Esophagus muscularis mucosa (tissue), 4 donors: ENCODE results near the gene PLEKHA8. TPM values are rescaled to one million over a fixed set of nuclear protein-coding genes. Genes with fewer than 3 reads are reported as not detected.

Source experiments
- DNase-seq: peaks from one replicate; pipeline ENCODE4 v3.0.0-alpha.2; 2017; ENCODE audit errors: extremely low spot score
- H3K27ac ChIP-seq, 4 donors: fragments of 200-600 bp; sonication (generic); replicated peaks in 1 of 4; 1 replicate in 3 of 4; 2 replicates in 1 of 4; pipeline ENCODE4 v1.5.1; 2016 to 2019; ENCODE audit warnings: mild to moderate bottlenecking in 1 of 4
- H3K27me3 ChIP-seq, 4 donors: fragments of 200-600 bp; sonication (generic); one replicate each; pipeline versions ENCODE4 v1.5.1 to v1.6.0; 2016 to 2019
- H3K36me3 ChIP-seq, 4 donors: fragments of 200-600 bp; sonication (generic); one replicate each; pipeline ENCODE4 v1.5.1; 2016 to 2019
- H3K4me1 ChIP-seq, 4 donors: fragments of 200-600 bp; sonication (generic); one replicate each; pipeline ENCODE4 v1.5.1; 2016 to 2019
- H3K4me3 ChIP-seq, 4 donors: fragments of 200-600 bp; sonication (generic); 1 replicate in 2 of 4; 2 replicates in 2 of 4; pipeline ENCODE4 v1.5.1; 2016 to 2019; ENCODE audit warnings: mild to moderate bottlenecking in 4 of 4, moderate library complexity in 1 of 4
- H3K9me3 ChIP-seq, 4 donors: fragments of 200-600 bp; sonication (generic); 1 replicate in 3 of 4; 2 replicates in 1 of 4; pipeline ENCODE4 v1.5.1; 2016 to 2019
- CTCF ChIP-seq, 3 experiments: fragments of 200-600 bp in 2 of 3; fragments of 450-650 bp in 1 of 3; sonication (generic) in 2 of 3; IDR thresholded peaks; one replicate each; pipeline ENCODE4 v1.5.1; 2017 to 2019; ENCODE audit warnings: antibody characterized with exemption in 3 of 3, mild to moderate bottlenecking in 2 of 3, moderate library complexity in 1 of 3
- EP300 ChIP-seq: sonication (generic); formaldehyde crosslinking; IDR thresholded peaks from one replicate; pipeline ENCODE4 v1.6.1; 2017; ENCODE audit warnings: antibody characterized with exemption
- POLR2A ChIP-seq: fragments of 450-650 bp; IDR thresholded peaks from one replicate; pipeline ENCODE4 v1.6.1; 2017; ENCODE audit warnings: antibody characterized with exemption, moderate library complexity, mild to moderate bottlenecking, low read depth
- POLR2AphosphoS5 ChIP-seq, 2 donors: sonication (generic); formaldehyde crosslinking; IDR thresholded peaks; one replicate each; pipeline ENCODE4 v1.6.1; 2017; ENCODE audit warnings: antibody characterized with exemption in 2 of 2
- WGBS: methylation state at CpG from one replicate; pipeline ENCODE4 v1.1.5; 2018; 5-methylcytosine and 5-hydroxymethylcytosine counted together
- intact Hi-C: fragments of 100-400 bp; cut with DNase I; formaldehyde crosslinking; loops from one replicate; pipeline ENCODE4 v1.15.1; 2023
- total RNA-seq, 4 donors: library from RNA; depleted of rRNA; stranded (reverse); fragments of >200 nt; gene quantifications; one replicate each; pipeline versions ENCODE4 v1.1.0 to v1.2.1, GENCODE V29; 2016

PLEKHA8 gene
- total RNA-seq, 4 donors from 2014 or later: 6.6 to 11.9 (median 10.2) TPM

DNA sequence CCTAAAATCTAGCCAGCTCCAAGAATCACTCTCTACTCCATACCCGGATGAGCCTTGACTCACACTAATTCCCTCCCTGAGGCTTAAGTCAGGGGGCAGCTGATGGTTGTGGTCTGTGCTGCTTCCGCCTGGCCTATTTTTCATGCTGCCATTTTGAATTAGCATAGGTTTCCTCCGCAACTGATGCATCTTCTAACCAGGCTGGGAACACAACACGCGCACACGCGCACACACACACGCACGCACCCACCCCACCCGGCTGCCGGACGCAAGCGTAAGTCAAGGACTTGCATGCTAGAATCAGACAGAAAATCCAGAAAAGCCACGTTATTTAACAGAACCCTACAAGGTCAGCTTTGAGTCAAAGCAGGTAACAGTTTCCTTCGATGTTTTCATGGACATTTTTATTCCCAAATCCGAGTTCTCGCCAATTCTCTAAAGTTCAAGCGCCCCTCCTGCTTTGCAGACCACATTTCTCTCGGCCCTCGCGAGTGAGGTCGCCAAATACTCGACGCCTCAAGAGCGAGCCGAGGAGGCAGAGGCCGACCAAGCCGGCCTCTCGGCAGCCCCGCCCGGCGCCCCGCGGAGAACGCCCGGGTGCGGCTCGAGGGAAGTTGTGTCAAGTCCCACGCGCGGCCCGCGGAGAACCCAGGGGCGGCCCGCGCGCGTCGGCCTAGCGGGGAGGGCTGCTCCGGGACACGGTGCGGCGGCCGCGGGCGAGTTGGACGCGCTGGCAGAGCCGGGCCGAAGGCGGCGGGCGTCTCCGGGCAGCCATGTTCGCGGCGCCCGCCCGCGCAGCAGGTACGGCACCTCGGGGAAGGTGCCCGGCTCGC lies 39.6 kb upstream of the PLEKHA8 start:
- H3K4me1 ChIP-seq: peaks cover 8 to 38% (median 28%) of the 10 kb centered on the region in 4 donors
- peak overlapping the region; percentile 79 to 99 (median 97) for H3K4me3 ChIP-seq
- no peak for TF ChIP-seq POLR2AphosphoS5 (IDR thresholded peaks at IDR 0.05)
- TF ChIP-seq POLR2A: no peak
- no peak for TF ChIP-seq CTCF (IDR thresholded peaks at IDR 0.05)
- no peak for TF ChIP-seq EP300
- H3K27ac ChIP-seq: peak overlapping the region; percentile 92 to 97 (median 95)
- intact Hi-C loops: loop anchor here (5.0 kb wide), 1 partner anchor 39 kb away; the partner anchor contains the start of genes FKBP14 and PLEKHA8
- no peaks in the 10 kb centered on the region for H3K36me3 ChIP-seq
- WGBS: 33% methylated on average over 21 of the region's 75 CpGs
- H3K9me3 ChIP-seq: peaks cover 0 to 11% (median 5%) of the 10 kb centered on the region in 4 donors
- no peak for DNase-seq
- H3K27me3 ChIP-seq: no peaks in the 10 kb centered on the region

- peak within 1 kb of the TSS; percentile 79 to 99 (median 97) for H3K4me3 ChIP-seq
- no peaks in the 10 kb centered on the region for H3K27me3 ChIP-seq
- DNase-seq: no peak
- peaks cover 0 to 15% (median 5%) of the 10 kb centered on the region in 4 donors for H3K9me3 ChIP-seq
- intact Hi-C loops: loop anchor here (5.0 kb wide), 1 partner anchor 38 kb away; the partner anchor contains the start of genes FKBP14 and PLEKHA8
- WGBS: under 1% methylated on average over 32 of the region's 79 CpGs
- H3K27ac ChIP-seq: peak within 1 kb of the TSS; percentile 92 to 97 (median 95)
- peak in 1 of 2 donors; percentile 66 for TF ChIP-seq POLR2AphosphoS5 (IDR thresholded peaks at IDR 0.05)
- peak in 2 of 3 experiments; percentile 13 to 17 for TF ChIP-seq CTCF (IDR thresholded peaks at IDR 0.05)
- TF ChIP-seq POLR2A: no peak
- TF ChIP-seq EP300: no peak
- H3K4me1 ChIP-seq: peaks cover 8 to 38% (median 28%) of the 10 kb centered on the region in 4 donors
- H3K36me3 ChIP-seq: no peaks in the 10 kb centered on the region
These were observed 38.8 kb upstream of the PLEKHA8 start, which contains the start of gene SCRN1 for GRCh38 chr7:29989257-29989995. Gene SCRN1, minus strand, starts transcription at chr7:29989801. Its CDS starts 20,734 bp downstream, at chr7:29969067.

DNA sequence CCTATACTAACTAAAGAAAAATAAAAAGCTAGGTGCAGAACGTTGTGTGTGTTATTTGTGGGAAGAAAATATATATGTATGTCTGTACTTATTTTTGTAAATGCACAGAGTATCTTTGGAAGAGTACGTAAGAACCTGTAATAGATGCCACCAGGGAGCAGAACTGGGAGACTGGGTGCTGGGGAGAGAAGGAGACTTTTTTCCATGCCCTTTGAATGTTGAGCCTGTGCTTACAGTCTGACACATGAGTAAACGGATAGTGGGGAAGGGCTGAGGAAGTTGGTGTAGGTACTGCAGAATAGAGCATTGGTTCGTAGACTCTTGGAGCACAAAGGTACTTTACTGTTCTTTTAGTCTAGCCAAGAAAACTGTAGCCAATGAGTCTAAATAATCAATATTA lies 37.3 kb upstream of the PLEKHA8 start:
- Histone ChIP-seq H3K4me1 (peaks cover 8 to 31% (median 25%) of the 10 kb centered on the region in 4 donors), H3K36me3 (no peaks in the 10 kb centered on the region), H3K9me3 (peaks cover 0 to 15% (median 5%) of the 10 kb centered on the region in 4 donors), H3K27me3 (no peaks in the 10 kb centered on the region), H3K27ac (no peak overlapping the region), H3K4me3 (no peak overlapping the region)
- intact Hi-C loops: no loop called here
- DNase-seq: no peak
- WGBS: 80% methylated on average over 4 of the region's 4 CpGs
- TF ChIP-seq POLR2AphosphoS5 (IDR thresholded peaks at IDR 0.05): no peak
- TF ChIP-seq POLR2A: no peak
- no peak for TF ChIP-seq EP300
- no peak for TF ChIP-seq CTCF (IDR thresholded peaks at IDR 0.05)

DNA sequence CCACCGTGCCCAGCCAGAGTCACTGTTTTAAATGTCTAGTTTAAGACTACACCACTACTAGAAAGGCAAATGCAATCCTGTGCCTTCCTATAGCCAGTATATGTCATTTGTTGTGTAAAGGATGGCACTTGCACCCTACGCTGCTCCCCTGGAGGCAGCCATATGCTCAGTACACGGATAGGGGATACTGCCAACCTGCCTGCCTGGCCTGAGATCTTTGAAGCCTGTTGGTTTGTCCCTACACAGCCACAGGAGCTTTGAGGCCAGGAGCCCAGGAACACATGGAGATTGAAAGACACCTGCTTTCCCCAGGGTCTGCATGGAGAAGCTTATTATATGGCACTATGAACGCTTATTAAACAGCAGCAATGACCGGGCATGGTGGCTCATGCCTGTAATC lies 36.3 kb upstream of the PLEKHA8 start:
- no peak overlapping the region for H3K27ac ChIP-seq
- H3K36me3 ChIP-seq: no peaks in the 10 kb centered on the region
- no peak for TF ChIP-seq CTCF (IDR thresholded peaks at IDR 0.05)
- no peak for TF ChIP-seq POLR2AphosphoS5 (IDR thresholded peaks at IDR 0.05)
- peaks cover 0 to 19% (median 7%) of the 10 kb centered on the region in 4 donors for H3K9me3 ChIP-seq
- WGBS: 92% methylated on average over 3 of the region's 5 CpGs
- no peak for DNase-seq
- peaks cover 8 to 26% (median 23%) of the 10 kb centered on the region in 4 donors for H3K4me1 ChIP-seq
- H3K27me3 ChIP-seq: no peaks in the 10 kb centered on the region
- H3K4me3 ChIP-seq: no peak overlapping the region
- intact Hi-C loops: no loop called here
